Stimulated activated effector memory CD8-positive, alpha-beta T cell treated with anti-CD3 and anti-CD28 coated beads, Interleukin-12 subunit alpha, Interleukin-12 subunit beta, amount 100 ng/mL, for 72 hours (primary cell): ENCODE measurements around the gene TMED7.
A peak's percentile ranks its signal among the peaks of the same experiment; 100 is the strongest.

ENCODE experiments used
- ATAC-seq: fragments of 150-1000 bp; cut with Tn5 transposase; 2 replicates; pipeline ENCODE4 v1.10.0; 2021
- DNase-seq, 2 donors: peaks; one replicate each; pipeline ENCODE4 v3.0.0; 2021 to 2022; ENCODE audit warnings: low spot score in 2 of 2
- H3K27ac Mint-ChIP-seq: one replicate; pipeline ENCODE4 v1.8.0; 2022; ENCODE audit warnings: mild to moderate bottlenecking, mixed read lengths
- H3K36me3 Mint-ChIP-seq: one replicate; pipeline ENCODE4 v1.8.0; 2022; ENCODE audit warnings: mild to moderate bottlenecking, mixed read lengths
- H3K4me1 Mint-ChIP-seq: one replicate; pipeline ENCODE4 v1.8.0; 2022; ENCODE audit warnings: mixed read lengths
- H3K4me3 Mint-ChIP-seq: one replicate; pipeline ENCODE4 v1.8.0; 2022; ENCODE audit warnings: mild to moderate bottlenecking, mixed read lengths
- H3K9me3 Mint-ChIP-seq: one replicate; pipeline ENCODE4 v1.8.0; 2022; ENCODE audit warnings: mixed read lengths

Gene TMED7

GRCh38 chr5:115602591-115603125 is 23.2 kb downstream of the TMED7 start:
- DNase-seq (no peak), ATAC-seq (no peak)
- Mint-ChIP-seq H3K9me3 (no peaks in the 10 kb centered on the region), H3K27ac (peak overlapping the region; percentile 41), H3K36me3 (peaks cover 28% of the 10 kb centered on the region), H3K4me3 (peak overlapping the region; percentile 57), H3K4me1 (peaks cover 36% of the 10 kb centered on the region)

DNA sequence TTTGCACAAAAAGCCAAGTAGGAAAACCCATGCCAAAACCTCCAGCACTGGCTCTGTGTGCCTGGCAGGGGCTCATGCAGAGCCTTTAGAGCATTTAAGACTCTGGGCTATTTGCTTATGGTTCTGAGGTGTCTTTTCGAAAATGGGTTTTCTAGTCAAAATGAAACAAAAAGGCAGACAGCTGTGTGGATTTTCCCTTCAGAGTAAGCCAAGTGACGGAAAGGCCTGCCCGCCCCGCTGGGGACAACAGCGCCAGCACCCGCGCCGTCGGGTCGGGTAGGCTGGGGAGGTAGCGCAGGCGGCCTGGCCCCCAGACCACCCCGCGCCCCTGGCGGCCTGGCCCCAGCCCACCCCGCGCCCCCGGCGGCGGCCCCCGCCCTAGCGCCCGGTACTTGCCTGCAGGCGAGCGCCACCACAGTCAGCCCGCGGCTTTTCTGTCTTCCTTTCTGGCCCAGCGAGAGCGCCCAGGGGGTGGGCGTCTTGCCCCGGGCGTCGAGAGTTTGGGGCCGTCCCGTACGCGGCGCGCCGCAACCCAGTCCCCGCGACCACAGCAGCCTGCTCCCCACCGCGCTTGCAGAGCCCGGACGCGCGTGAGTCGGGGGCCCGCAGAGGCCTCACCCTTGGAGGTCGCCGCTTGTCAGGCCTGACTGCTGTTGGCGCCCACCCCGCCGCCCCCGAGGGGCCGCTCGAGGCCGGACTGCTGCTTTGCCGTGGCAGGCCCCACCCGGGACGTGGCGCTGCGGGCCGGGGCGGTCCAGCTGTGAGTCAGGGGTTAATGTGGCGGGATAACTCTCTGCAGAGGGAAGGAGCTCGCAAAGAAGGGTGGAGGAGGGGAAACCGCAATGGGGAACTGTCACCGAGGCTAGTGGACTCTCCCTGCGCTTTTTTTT is 23.9 kb downstream of the TMED7 start, which contains the start of gene TICAM2:
TICAM2 (minus strand) TSS at position 779 of the 890 bp plus-strand sequence. CDS start 21,223 bp downstream, outside the sequence.
- peak; percentile 38 to 79 for DNase-seq
- Mint-ChIP-seq H3K4me1 (peaks cover 34% of the 10 kb centered on the region), H3K9me3 (no peaks in the 10 kb centered on the region), H3K36me3 (peaks cover 22% of the 10 kb centered on the region), H3K4me3 (peak within 1 kb of the TSS; percentile 57), H3K27ac (peak within 1 kb of the TSS; percentile 41)
- ATAC-seq, result peak; percentile 91

GRCh38 chr5:115600766-115601165 is 25.1 kb downstream of the TMED7 start:
- H3K36me3 Mint-ChIP-seq, result peaks cover 11% of the 10 kb centered on the region

GRCh38 chr5:115599924-115600323 is 25.9 kb downstream of the TMED7 start:
- Mint-ChIP-seq H3K4me1 (peaks cover 30% of the 10 kb centered on the region), H3K36me3 (peaks cover 7% of the 10 kb centered on the region), H3K27ac (no peak overlapping the region), H3K4me3 (peak overlapping the region; percentile 10), H3K9me3 (no peaks in the 10 kb centered on the region)
- ATAC-seq, result no peak
- no peak for DNase-seq

More at GRCh38 chr5:115600766-115601165, 25.1 kb downstream of the TMED7 start:
- no peaks in the 10 kb centered on the region for H3K9me3 Mint-ChIP-seq
- DNase-seq, result no peak
- peak overlapping the region; percentile 10 for H3K4me3 Mint-ChIP-seq
- H3K4me1 Mint-ChIP-seq, result peaks cover 30% of the 10 kb centered on the region
- no peak overlapping the region for H3K27ac Mint-ChIP-seq
- peak; percentile 22 for ATAC-seq

DNA sequence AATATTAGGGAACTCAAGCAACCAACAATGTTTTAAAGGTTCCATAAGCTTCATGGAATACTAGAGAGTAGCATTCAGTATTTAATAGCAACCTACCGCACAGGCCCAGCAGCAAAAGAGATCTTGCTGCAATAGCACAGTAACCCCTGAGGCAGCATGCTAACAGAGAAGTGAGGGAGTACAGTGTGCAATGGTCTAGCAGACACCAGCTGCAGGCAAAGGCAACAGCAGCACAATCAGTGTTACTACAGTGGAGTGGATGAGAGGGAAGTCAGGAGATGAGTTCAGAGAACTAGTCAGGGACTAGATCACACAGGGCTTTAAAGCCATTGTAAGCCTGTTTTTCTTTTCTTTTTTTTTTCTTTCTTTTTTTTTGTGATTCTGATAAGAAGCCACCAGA is 26.3 kb downstream of the TMED7 start:
- H3K4me3 Mint-ChIP-seq, result no peak overlapping the region
- H3K36me3 Mint-ChIP-seq, result peaks cover 7% of the 10 kb centered on the region
- H3K27ac Mint-ChIP-seq, result no peak overlapping the region
- ATAC-seq, result no peak
- DNase-seq, result no peak
- H3K4me1 Mint-ChIP-seq, result peaks cover 30% of the 10 kb centered on the region
- no peaks in the 10 kb centered on the region for H3K9me3 Mint-ChIP-seq

GRCh38 chr5:115594128-115595047 is 31.4 kb downstream of the TMED7 start:
- no peak overlapping the region for H3K27ac Mint-ChIP-seq
- no peaks in the 10 kb centered on the region for H3K36me3 Mint-ChIP-seq
- no peak overlapping the region for H3K4me3 Mint-ChIP-seq
- ATAC-seq, result no peak
- no peak for DNase-seq
- H3K4me1 Mint-ChIP-seq, result peaks cover 2% of the 10 kb centered on the region
- no peaks in the 10 kb centered on the region for H3K9me3 Mint-ChIP-seq

DNA sequence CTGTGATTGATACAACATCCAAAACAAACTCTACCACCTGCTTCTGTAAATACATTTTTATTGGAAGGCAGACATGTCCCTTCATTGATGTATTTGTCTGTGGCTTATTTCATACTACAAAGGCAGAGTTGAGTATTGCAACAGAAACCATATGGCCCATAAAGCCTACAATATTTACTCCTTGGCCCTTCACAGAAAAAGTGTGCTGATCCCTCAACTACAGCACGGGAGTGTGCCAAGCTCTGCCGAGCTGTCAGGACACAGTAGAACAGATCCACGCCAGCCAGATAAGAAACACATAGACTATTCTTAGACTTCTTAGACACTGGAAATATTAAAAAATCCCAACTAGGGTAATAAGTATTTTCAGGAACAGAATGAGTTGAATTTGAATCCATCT is 36.8 kb downstream of the TMED7 start:
- Mint-ChIP-seq H3K9me3 (no peaks in the 10 kb centered on the region), H3K27ac (no peak overlapping the region), H3K4me3 (no peak overlapping the region), H3K36me3 (no peaks in the 10 kb centered on the region), H3K4me1 (no peaks in the 10 kb centered on the region)
- ATAC-seq, result no peak
- DNase-seq, result no peak

DNA sequence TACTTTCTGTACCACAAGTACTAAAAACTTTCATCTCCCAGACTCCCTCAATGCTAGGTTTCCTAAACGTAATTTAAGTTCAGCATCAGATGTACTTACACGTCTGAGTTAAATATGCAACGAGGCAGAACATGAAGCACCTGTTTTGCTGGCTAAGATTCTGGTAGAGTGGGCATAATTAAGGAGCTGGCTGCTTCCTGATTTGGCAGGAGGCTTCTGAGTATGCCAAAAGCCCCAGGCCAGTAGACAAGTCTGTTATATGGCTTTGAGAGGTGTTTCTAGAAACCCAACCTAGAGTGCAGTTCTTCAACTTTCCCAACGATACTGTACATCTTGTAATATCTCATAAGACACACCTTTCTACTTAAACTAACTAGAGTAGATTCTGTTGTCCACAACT is 37.2 kb downstream of the TMED7 start:
- ATAC-seq (no peak), DNase-seq (no peak)
- H3K27ac Mint-ChIP-seq, result no peak overlapping the region
- H3K36me3 Mint-ChIP-seq, result no peaks in the 10 kb centered on the region
- no peaks in the 10 kb centered on the region for H3K4me1 Mint-ChIP-seq
- H3K9me3 Mint-ChIP-seq, result no peaks in the 10 kb centered on the region
- H3K4me3 Mint-ChIP-seq, result no peak overlapping the region

- no peak overlapping the region for H3K27ac Mint-ChIP-seq
- no peak for DNase-seq
Measured at GRCh38 chr5:115586525-115587146, 39.2 kb downstream of the TMED7 start.

DNA sequence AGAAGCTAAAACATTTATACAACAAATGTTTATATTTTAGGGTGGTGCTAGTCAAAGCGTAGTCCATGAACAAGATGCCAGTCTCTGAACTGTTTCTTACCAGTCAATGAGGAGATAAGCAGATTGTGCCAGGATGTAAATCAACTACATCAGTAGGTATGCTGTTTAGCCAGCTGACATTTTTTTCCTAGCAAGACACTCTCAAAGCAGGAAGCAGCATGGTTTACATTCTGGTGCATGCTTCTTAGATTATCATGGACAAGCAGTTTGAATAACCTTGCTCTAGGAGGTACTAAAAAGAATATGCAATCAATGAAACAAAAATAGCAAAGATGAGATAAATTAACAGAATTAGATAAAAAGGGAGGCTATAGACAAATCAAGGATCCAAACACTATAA is 40.6 kb downstream of the TMED7 start:
- Mint-ChIP-seq H3K27ac (no peak overlapping the region), H3K9me3 (no peaks in the 10 kb centered on the region), H3K4me1 (no peaks in the 10 kb centered on the region), H3K36me3 (no peaks in the 10 kb centered on the region), H3K4me3 (no peak overlapping the region)
- ATAC-seq, result no peak
- no peak for DNase-seq

More at GRCh38 chr5:115586525-115587146, 39.2 kb downstream of the TMED7 start:
- Mint-ChIP-seq H3K4me1 (no peaks in the 10 kb centered on the region), H3K9me3 (no peaks in the 10 kb centered on the region), H3K4me3 (no peak overlapping the region), H3K36me3 (no peaks in the 10 kb centered on the region)
- no peak for ATAC-seq

DNA sequence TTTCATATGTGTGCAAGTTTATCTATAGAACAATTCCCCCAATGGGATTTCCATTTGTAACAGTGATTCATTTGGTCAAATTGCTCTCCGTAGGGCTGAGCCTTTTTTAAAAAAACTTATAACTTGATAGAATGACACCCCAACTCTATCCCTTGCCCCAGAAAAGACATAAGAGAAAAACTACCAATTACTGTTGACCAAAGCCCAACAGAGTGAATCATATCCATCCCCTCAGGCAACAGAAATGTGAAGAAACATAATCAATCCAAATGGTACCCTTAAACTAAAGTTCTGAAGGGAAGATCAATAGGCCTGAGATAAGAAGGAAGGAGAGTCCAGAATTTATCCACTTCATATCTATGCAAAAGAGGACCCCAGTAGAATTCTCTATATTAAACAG is 41.3 kb downstream of the TMED7 start:
- H3K27ac Mint-ChIP-seq, result no peak overlapping the region
- no peak for ATAC-seq

GRCh38 chr5:115583474-115583873 is 42.4 kb downstream of the TMED7 start:
- no peaks in the 10 kb centered on the region for H3K9me3 Mint-ChIP-seq
- DNase-seq (no peak), ATAC-seq (no peak)
- no peaks in the 10 kb centered on the region for H3K36me3 Mint-ChIP-seq
- no peak overlapping the region for H3K4me3 Mint-ChIP-seq
- no peaks in the 10 kb centered on the region for H3K4me1 Mint-ChIP-seq
- no peak overlapping the region for H3K27ac Mint-ChIP-seq

More for the DNA sequence above, 41.3 kb downstream of the TMED7 start:
- DNase-seq, result no peak
- Mint-ChIP-seq H3K4me3 (no peak overlapping the region), H3K36me3 (no peaks in the 10 kb centered on the region), H3K4me1 (no peaks in the 10 kb centered on the region), H3K9me3 (no peaks in the 10 kb centered on the region)

- Mint-ChIP-seq H3K4me3 (no peak overlapping the region), H3K4me1 (no peaks in the 10 kb centered on the region), H3K36me3 (no peaks in the 10 kb centered on the region), H3K9me3 (no peaks in the 10 kb centered on the region), H3K27ac (no peak overlapping the region)
- DNase-seq, result no peak
- no peak for ATAC-seq
Measured at GRCh38 chr5:115580941-115581340, 44.9 kb downstream of the TMED7 start.

DNA sequence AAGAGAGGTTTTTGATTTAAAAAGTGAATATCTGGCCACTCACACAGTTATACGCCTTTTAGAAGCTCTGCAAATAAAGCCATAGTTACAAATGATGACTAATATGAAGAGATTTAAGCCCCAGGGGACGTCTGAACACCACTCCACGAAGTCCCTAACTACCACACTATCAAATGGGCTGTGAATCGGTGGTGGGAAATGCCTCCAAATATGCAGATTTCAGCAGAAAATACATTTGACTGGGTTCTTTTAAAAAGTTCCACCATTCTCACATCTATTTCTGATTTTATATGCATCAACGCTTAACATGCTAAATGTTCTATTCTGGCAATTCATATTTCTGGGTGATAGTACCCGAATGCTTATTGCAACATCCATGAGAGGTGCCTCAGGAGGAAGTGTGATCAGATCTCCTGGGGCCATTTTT is 46.1 kb downstream of the TMED7 start:
- DNase-seq, result no peak
- Mint-ChIP-seq H3K36me3 (no peaks in the 10 kb centered on the region), H3K27ac (no peak overlapping the region), H3K4me3 (no peak overlapping the region), H3K4me1 (no peaks in the 10 kb centered on the region), H3K9me3 (no peaks in the 10 kb centered on the region)
- ATAC-seq, result no peak

- no peak overlapping the region for H3K27ac Mint-ChIP-seq
- DNase-seq (no peak), ATAC-seq (no peak)
- H3K4me1 Mint-ChIP-seq, result no peaks in the 10 kb centered on the region
- H3K9me3 Mint-ChIP-seq, result no peaks in the 10 kb centered on the region
- no peaks in the 10 kb centered on the region for H3K36me3 Mint-ChIP-seq
- no peak overlapping the region for H3K4me3 Mint-ChIP-seq
Measured at GRCh38 chr5:115579216-115579615, 46.6 kb downstream of the TMED7 start.
